HG02938 (cell line): ENCODE measurements around the gene IRF4.
"Not testable (repeated sequence)": the region's sequence is repeated elsewhere in the genome, so short reads cannot be mapped to it uniquely, and the experiment has no call there.

Experiments used
- ATAC-seq: cut with Tn5 transposase; IDR thresholded peaks from one replicate; pipeline ENCODE4 v1.9.1; 2021; ENCODE audit warnings: mild to moderate bottlenecking, moderate library complexity; ENCODE audit not compliant: unreplicated experiment

The IRF4 gene

DNA sequence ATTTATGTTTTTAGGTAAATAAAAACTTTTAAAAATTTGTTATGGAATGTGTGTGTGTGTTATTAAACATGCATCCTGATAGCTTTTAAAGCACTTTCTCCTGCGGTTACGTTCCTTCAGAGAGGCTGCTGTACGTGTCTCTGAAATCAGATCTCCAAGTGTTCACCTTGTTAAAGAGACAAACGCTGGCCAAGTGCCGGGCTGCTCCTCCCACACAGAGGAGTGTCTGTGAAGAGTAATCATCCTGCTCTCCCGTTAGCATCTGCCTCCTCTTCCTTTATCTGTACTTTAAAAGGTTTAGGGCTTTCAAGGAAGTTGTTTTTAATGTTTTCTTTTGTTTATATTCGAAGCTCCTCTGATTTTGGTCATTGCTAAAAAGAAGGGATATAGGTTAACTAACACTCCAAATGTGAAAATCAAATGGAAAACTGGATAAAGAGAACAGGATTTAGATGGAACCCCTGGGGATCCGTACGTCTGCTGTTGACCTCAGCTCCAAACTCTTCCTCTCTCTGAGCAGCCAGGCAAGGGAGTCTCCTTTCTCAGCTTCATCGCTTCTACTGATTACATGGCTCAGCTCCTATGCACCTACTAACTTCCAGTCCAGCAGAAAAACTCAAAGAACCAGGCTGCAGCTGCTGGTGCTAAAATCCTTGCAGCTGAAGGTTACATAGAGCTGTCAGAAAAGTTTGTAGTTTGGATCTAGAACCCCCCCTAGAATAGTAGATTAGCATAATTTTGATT, 20.0 kb downstream of the IRF4 start:
- no peak for ATAC-seq

GRCh38 chr6:412146-412886, 20.8 kb downstream of the IRF4 start:
- no peak for ATAC-seq

GRCh38 chr6:414447-414846, 22.9 kb downstream of the IRF4 start:
- ATAC-seq: no peak

DNA sequence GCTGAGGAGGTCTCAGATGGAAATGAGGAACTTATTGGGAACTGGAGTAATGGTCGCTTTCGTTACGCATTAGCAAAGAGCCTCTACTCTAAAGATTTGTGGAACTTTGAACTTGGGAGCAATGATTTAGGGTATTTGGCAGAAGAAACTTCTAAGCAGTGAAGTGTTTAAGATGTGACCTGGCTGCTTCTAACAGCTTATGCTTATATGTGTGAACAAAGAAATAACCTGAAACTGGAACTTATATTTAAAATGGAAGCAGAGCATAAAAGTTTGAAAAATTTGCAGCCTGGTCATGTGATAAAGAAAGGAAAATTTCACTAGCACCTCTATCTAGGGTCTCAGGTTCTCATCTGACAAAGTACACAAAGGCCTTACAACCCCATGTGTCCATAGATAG, 23.5 kb downstream of the IRF4 start:
- ATAC-seq: no peak

GRCh38 chr6:421211-421610, 29.7 kb downstream of the IRF4 start:
- no peak for ATAC-seq

DNA sequence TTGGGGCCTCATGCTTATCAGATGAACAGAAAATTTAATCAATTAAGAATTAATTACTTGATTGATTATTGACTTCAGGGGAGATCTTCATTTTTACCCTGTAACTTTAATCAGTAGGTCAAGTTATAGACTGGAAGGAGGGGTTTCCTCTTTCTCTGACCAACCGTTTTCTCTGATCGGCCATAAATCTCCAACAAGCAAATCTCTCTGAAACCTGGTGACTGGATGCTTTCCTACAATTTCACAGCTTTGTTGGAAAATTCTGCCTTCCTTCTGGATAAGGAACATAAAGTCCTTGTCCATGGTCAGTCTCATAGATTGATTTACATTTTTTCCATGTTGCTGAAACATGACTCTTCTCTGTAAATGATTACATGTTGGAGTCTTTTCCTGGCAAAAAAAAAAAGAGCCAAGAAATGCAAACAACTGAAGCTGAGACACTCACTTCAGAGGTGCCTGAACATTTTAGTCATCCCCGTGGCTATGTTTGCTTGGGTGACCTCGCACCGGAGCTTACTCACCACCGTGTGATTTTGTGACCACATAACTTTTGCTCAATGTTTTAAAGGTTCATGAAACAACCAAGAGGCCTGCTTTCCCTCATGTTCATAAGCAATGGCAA, 31.0 kb downstream of the IRF4 start:
- peak; percentile 59 for ATAC-seq

DNA sequence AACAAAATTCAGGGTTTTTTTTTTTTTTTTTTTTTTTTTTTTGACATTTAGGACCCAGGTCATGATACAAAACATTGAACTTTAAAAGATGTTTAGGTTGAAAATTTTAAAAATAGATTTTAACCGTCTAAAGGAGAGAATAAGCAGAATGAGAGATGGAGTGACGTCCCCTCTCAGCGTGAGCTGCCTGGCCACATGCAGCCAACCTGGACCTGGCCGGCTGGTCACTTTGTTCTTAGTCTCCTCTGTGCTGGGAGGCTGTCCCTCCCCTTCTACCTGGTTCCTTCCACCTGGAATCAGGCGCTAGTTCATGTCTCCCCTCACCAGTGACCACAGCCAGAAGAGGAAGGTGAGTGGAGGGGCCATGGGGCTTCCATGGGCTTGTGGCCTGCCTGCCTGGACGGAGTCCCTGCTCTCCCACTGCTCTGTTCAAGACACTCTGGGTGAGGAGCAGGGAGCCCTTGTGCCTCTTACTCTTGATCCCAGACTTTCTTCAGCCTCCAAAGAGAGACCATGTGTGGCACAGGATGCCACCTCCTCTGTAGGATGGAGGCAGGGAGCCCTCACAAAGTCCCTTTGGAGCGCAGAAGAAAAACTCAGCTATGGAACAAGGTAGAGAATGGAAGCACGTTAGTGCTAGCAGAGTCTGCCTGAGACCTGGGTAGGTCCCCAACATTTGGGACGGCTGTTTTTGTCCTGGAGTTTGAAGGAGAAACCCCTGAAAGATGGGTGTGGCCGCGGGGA, 31.7 kb downstream of the IRF4 start:
- ATAC-seq: peak; percentile 4

GRCh38 chr6:423799-424345, 32.3 kb downstream of the IRF4 start:
- ATAC-seq: no peak

- no peak for ATAC-seq
These were observed 33.3 kb downstream of the IRF4 start for GRCh38 chr6:424741-425417.

DNA sequence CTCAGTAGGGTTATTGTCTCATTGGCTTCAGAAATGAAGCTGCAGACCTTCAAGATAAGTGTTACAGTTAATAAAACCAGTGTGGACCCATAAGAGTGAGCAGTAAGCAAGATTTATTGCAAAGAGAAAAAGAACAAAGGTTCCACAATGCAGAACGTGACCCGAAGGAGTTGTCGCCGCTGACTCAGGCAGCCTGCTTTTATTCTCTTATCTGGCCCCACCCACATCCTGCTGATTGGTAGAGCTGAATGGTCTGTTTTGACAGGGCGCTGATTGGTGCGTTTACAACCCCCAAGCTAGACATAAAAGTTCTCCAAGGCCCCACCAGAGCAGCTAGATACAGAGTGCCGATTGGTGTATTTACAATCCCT, 33.9 kb downstream of the IRF4 start:
- not testable (repeated sequence) for ATAC-seq

DNA sequence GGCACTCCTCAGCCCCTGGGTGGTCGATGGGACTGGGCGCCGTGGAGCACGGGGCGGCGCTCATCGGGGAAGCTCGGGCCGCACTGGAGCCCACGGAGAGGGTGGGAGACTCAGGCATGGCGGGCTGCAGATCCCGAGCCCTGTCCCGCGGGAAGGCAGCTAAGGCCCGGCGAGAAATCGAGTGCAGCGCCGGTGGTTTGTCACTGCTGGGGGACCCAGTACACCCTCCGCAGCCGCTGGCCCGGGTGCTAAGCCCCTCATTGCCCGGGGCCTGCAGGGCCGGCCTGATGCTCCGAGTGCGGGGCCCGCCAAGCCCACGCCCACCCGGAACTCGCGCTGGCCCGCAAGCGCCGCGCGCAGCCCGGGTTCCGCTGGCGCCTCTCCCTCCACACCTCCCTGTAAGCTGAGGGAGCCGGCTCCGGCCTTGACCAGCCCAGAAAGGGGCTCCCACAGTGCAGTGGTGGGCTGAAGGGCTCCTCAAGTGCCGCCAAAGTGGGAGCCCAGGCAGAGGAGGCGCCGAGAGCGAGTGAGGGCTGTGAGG, 34.7 kb downstream of the IRF4 start:
- ATAC-seq: not testable (repeated sequence)

- ATAC-seq: no peak
These were observed 36.6 kb downstream of the IRF4 start for GRCh38 chr6:428047-428603.

DNA sequence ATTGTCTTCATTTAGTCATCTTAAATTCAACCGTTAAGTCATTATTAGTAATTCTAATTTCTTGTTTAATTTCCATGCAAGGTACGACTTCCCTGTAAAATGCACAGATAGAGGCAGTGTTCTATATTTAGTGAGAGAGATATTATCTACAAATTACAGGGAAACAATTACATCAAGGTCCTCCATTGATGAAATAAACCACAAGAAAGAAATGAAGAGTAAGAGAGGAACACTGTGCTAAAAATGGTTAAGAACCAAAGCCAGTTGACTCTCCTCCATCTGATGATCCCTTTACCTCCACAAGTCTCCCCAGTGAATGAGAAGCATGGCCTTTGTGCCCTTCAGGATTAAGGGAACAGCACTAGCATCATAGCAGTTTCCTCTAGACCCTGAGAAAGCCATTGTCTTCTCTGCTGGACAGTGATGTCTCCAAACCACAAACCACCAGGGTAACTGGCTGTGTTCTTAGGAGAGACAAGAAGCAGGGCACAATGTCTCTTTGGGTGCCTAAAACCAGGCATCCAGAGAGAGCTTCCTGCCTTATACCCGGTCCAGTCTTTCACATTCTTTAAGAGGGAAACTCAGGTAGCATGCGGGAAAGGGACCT, 38.1 kb downstream of the IRF4 start:
- no peak for ATAC-seq

DNA sequence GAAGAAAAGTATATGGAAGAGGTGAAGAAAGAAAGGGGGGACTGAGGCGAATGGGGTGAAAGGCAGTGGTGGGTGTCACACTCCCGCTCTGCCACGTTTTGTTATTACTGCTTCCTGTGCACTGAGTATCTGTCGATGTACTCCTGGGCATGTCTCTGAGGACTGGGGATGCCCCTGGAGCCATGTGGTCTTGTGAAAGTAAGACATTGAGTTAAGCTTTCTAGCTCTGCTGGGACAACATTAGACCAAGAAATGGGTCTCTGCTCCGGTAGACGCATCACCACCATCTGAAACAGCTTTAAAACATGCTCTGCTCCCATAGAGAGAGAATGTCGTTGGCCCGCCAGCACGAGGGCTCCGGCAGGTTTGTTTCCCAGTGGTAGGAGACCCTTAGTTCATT, 40.0 kb downstream of the IRF4 start:
- ATAC-seq: no peak

- no peak for ATAC-seq
These were observed 40.4 kb downstream of the IRF4 start for GRCh38 chr6:431986-432385.

DNA sequence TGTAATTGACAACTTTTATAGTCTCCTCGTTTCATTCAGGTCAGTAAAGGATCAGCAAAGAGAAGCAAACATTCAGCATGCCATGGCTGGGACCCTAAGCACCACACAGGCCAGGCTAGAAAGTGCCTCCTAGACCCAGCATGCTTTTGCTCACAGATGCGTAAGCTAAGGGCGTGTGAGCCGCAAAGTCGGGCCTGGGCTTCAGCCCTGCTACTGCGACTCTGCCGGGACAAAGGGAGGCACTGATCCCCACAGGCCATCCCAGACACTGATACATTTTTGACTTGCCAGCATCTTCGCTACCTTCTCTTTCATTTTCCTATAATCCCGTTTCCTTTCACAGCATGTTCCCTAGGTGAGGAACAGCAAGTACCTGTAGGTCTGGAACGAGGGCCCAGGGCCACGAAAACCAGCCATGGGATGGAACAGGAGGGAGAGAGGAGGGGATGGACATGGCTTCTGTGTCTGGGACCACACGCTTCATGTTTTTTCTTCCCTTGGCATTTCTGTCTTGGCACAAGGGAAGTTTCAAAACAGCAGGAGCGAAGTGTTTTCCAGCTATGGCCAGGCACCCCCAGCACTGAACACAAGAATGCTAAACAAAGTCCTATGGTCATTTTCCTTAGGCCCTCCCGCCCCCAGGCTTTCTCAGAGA, 42.6 kb downstream of the IRF4 start:
- no peak for ATAC-seq

- no peak for ATAC-seq
These were observed 44.1 kb downstream of the IRF4 start for GRCh38 chr6:435441-436307.
